ENCODE results near the gene JMJD8.
A peak's percentile ranks its signal among the peaks of the same experiment; 100 is the strongest.
"Not testable (repeated sequence)": the region's sequence is repeated elsewhere in the genome, so short reads cannot be mapped to it uniquely, and the experiment has no call there.

The JMJD8 gene

DNA sequence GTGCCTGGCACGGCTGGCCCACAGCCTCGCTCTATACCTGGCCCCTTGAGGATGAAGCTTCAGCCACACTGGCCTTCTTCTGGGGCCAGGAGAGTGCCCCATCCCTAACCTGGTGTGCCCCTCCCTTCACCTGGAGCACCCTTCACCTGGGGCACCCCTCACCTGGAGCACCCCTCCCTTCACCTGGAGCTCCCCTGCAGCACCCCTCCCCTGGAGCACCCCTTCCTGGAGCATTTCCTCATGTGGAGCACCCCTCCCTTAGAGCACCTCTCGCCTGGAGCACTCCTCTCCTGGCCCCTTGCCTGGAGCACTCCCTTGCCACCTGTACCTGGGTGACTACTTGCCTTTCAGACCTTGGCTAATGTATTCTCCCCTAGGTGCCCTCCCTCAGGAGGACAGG lies 23.9 kb upstream of the JMJD8 start:
- no peak for DNase-seq

DNA sequence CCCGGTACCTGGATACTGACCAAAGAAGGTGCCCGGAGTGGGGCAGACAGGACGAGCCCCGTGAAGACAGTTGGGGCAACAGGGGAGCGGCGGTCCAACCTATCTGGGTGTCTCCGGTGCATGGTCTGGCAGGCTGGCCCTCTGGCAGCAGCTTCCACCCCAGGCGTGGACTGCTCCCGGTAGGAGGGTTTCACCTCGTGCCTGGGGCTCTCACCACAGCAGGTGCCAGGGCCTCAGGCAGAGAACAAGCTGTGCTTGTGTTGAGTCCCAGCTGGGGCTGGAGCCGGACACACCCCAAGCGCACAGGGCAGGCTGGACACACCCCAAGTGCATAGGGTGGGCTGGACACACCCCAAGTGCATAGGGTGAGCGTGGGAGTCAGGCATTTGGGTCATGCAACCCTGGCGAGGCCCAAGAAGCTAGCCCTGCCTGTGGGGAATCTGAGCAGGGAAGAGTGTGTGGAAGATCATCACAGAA lies 23.0 kb upstream of the JMJD8 start:
- peak; percentile 89 for DNase-seq

DNA sequence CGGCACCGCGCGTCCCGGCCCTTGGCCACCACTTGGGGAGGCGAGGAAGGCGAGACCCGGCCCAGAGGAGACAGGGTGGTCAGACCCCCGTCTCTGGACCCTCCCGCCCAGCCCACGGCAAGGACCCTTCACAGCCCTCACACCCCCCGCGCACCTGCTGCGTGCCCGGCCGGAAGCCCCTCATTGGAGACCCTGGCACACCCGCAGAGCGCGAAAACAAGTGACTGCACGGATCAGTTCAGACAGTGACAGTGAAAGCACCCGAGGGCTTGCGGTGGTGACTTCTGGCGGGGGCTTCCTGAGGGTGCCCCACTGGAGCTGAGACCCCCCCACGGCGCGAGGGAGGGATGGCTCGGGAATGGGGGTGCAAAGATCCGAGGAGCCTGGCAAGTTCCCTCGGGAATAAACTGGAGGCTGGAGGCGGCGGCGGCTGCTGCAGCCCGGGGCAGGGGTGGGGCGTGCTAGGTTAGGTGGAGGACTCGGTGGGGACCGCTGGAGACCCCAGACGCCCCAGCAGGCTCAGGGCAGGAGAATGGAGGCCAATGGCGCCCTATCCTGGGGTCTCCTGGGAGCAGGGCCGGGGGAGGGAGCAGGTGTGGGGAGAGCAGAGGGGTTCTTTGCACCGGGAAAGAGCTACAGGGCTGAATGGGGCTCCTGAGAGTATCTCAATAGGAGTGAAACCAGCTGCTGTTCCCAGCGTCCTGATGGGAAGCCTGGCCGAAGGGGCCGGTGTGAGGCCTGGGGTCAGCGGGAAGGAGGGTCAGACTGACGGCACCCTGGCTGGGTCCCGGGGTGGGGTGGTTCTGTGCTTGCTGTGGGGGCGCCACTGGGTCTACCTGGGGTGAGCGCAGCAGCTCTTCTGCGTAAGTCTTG lies 22.3 kb upstream of the JMJD8 start:
- peak; percentile 66 for DNase-seq

DNA sequence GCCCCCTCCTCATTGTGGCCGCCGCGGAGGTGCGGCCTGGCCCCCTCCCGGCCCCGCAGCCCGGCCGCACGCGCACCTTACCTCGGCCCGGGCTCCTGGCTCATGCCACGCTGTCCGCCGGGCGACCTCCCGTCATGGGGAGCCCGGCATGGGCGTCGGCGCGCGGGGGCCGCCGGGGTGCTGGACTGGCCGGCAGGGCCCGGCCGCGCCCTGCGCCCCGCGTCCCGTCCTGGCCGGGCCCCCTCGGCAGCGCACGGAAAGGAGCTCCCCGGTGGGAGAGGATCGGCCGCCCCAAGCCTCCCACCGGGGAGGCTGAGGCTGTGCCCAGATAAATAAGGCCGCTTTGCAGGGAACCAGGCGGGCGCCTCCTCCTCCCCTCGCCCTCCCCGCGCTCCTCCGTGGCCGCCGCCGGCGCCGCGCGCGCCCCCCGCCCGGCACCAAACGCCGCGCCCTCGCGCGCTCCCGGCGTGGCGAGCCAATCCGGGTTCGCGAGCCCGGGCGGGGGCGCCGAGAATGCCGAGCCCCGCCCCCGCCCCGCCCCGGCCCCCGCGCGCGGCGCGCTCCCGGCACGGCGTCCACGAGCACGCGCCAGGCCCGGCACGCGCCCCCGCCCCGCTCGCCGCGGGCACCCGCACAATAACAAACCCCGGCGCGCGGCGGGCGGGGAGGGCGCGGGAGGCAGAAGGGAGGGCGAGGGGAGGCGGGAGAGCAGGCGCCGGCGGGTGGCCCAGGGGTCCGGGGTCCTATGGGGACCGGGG lies 21.5 kb upstream of the JMJD8 start, which contains the start of gene FBXL16:
Gene FBXL16, minus strand, starts transcription at position 371 of the 758 bp plus-strand sequence. CDS start 8,396 bp downstream, outside the sequence.
- peak; percentile 88 for DNase-seq

DNA sequence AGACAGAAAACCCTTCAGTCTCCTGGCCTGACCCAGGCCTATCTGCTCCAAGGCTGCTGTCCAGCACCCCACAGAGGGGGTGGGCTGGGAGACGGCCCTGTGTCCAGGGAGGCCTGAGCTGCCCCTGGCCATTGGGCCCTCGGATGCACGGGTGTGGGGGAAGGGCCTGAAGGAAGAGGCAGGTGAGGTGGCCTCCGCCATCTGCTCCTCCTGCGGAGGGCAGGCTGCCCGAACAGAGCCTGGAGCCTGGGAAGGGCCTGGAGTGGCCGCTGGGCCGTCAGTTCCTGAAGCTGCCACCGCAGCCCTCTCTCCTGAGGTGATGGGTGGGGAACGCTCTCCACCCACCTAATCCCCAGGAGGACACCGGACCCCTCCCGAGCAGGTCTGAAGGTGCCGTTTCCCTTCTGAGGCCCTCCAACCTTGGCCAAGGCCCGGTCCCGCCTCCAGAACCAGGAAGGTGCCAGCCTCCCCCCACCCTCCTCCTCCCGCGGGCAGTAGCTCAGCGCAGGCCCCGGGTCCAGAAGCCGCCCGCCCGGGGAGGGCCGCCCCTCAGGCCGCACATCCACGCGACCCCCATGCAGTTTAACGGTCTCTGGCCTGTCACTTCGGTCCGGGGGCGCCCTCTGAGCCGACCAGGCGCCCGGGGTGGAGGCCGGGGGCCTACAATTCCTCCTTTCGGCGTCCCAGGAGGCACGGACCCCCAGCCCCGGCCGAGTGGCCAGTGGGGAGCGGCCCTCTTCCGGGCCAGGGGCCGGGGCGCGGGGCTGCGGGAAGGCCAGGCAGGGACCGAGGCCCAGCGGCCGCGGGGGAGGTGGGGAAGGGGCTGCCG lies 20.6 kb upstream of the JMJD8 start:
- peak; percentile 59 for DNase-seq

DNA sequence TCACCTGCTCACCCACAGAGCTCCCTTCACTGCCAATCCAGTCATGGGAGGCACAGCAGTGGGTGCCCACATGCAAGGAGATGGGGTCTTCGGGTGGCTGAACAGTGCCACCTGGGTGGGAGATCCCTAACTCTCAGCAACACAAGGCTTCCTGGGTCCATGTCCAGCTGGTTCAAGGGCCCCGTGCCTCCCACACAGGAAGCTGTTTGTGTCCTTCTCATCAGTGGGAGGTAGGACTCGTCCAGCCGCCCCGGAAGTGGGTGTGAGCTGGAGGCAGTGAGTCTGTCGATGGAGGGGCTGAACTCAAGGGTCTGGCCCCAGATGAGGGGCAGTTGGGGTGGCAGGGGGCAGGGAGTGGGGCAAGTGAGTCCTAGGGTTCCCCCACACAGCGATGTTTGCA lies 19.9 kb upstream of the JMJD8 start:
- DNase-seq, result no peak

DNA sequence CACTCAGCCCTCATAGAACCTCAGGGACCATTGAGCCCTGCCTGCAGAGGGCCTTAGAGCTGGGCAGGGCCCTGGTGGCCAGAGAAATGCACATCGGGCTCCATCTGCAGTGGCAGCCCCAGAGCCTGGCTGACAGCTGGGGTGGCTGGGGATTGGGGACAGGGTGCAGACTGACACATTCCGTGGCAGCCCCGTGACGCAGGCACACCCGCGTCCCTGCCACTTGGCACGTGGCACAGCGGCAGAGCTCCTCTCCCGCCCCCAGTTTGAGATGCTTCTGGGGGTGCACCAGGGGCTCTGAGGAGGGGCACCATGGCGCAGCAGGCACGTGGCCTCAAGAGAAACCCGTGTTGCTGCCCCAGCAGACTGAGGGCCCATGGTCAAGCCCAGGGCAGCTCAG lies 19.3 kb upstream of the JMJD8 start:
- DNase-seq, result no peak

DNA sequence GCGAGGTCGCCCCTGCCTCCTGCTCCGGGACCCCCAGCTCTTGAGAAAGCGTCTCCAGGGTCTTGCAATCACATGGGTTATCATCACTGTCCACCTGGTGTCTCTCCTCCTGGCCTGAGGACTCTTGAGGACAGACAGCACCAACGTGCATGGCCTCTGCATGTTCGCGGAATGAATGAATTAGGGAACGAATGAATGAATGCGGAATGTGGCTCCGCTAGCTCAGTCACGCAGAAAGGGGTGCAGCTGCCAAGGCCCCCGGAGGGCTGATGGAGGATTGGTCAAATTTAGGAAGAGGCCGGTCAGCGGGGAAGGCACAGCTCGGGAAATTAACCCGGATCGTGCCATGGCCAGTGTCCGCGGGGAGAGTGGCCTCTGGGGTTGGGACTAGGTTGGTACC lies 18.2 kb upstream of the JMJD8 start:
- no peak for DNase-seq

DNA sequence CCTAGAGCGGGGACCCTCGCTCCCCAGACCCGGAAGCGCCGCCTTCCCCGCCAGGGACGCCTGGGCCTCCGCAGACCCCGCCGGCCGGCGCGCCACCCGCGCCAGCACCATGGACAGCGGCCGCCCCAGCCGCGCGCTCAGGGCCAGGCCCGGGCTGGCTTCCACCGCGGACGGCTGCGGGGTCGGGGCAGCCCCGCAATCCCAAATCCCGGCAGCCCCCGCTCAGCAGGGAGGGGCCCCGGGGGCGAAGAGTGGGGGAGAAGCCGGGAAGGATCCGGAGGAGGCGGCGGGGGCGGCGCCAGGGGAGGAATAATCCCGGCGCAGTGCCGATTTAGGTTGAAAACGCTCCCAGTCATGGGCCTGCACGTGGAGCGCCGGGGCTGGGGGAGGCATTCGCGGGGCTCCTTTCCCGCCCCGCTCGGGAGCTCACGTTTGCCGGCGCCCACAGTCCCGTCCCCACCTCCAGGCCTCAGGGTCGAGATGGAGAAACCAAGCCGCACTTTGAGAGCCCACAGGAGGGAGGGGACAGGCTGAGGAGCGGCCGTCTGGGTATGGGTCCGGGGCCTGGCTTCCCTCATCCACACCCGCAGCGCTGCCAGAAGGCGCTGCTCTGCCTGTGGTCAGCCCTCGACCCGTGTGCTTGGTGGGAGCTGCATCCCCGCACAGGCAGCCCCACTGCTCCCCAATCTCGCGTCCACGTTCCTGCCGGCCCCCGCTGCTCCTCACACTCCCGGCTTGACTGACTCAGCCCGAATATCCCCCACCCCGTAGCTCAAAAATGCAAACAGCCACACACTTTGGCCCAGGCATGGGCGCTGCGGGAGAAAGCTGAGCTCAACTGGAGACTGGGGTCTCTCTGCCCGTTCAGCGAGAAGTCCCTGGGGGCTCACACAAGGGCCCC lies 16.8 kb upstream of the JMJD8 start:
- DNase-seq, result no peak

DNA sequence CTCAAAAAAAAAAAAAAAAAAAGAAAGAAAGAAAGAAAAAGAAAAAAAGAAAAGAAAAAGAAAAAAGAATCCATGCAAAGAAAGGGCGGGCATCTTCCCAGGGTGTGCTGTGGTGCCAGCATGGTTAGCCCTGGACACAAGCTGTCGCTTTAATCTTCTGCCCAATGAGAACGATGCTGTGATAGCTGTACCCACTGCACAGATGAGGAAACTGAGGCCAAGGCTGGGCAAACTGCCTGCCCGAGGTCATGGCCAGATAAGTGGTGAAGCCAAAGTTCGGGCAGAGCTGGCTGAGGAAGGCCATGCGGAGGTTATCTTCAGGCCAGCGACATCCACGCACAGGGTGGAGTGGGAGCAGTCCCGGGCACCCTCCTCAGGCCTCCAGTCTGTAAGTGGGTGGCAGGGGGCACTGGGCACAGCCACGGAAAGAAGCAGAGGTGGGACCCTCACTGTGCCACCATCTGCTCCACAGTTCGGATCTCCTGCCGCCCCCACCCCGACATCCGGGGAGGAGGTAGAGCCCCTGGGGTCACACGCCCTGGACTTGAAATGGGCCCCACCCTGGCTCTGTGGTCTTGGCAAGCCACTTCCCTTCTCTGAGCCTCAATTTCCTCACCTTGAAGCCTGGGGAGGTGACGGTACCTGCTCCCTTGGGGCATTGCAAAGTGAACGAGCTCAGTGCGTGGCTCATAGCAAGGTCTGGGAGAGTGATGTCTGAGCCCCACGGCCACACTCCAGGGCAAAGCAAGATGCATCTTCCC lies 15.0 kb upstream of the JMJD8 start:
- DNase-seq, result no peak

DNA sequence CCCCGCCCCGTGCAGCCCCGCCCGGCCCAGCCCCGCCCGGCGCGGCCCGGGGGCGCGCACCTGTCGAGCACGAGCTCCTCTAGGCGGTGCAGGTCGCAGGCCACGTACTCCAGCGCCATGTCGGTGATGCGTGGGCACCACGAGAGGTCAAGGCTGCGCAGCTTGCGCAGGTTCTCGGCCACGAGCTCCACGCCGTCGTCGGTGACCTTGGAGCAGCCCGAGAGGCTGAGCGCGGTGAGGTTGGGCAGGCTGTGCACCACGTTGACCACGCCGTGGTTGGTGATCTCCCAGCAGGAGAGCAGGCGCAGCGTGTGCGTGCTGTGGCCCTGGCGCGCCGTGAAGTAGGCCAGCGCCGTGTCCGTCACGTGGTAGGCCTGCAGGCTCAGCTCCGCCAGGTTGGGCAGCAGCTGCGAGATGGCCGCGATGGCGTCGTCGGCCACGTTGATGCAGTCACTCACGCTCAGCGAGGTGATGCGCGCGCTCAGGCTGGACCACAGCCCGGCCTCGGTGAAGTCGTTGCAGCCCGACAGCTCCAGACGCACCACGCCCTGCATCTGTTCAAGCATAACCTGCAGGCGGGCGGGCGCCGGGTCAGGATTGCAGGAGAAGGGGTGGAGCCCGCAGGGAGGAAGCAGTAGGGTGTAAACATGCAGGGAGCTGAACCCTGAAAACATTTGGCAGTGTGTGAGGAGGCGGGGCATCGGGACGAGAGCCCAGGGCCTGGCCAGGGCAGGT lies 11.4 kb upstream of the JMJD8 start:
- DNase-seq, result peak; percentile 66

DNA sequence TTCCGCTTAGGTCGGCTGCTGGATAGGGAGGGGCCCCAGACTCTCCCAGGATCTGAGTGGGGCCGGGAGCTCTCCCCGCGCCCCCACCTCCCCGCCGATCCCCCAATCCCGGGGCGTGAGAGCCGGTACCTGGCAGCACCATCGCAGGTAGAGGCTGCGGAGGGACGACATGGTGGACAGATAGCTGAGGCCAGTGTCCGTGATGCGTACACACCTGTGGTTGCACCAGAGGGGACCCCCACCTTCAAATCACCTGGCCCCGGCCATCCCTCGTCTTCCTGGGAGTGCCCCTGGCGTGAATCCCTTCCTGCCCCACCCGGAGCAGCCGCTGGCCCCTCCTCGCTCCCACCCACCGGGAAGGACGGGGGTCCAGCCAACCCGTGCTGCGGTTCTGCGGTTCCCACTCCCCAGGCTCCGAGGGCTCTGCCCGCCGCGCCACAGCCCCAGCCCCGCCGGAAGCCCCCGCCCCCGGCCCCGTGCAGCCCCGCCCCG lies 10.8 kb upstream of the JMJD8 start:
- no peak for DNase-seq

DNA sequence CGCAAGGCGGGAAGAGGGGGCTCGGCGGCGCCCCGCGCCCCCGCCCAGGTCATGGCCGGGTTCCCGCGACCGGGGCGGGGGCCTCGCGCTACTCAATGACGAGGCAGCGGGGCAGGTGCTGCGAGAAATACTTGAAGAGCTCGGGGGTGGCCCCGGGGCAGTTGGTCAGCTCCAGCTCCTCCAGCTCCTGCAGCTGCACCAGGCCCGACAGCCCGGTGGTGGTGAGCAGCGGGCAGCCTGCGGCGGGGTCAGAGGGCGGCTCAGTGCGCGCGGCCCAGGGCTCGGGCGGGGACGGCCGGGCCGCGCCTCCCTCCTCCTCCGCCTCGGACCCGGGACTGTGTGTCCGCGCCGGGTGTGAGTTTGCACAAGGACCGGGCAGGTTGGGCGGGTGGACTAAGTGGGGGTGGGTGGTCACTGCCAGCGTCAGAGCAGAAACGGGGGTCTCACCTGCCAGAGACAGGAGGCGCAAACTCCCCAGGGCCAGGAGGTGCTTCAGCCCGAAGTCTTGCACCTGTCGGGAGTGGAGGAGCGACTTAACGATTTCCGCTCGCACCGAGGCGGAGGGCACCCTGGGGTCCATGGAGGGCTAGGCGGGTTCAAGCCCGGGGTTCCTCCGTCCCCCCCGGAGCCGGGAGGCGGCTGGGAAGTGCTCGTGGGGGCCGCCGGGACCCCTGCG lies 10.2 kb upstream of the JMJD8 start:
- no peak for DNase-seq

DNA sequence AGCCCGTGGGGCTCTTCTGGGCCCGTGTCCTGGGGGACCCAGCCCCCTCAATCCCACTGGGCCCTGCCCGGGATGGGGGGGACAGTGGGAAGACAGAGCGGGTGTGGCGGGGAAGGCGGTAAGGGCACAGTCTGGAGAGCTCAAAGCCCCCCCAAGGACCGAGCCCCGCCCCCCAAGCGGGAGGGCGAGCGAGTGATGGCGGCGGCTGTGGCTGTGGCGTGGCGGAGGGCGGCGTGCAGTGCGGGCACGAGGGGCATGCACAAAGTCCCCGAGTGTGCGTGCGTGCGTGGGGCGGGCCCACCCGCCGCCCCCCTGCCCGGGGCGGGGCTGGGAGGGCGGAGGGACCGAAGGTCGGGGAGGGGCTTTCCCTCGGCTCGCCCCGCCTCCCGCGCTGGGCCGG lies 9.6 kb upstream of the JMJD8 start:
- DNase-seq, result no peak

DNA sequence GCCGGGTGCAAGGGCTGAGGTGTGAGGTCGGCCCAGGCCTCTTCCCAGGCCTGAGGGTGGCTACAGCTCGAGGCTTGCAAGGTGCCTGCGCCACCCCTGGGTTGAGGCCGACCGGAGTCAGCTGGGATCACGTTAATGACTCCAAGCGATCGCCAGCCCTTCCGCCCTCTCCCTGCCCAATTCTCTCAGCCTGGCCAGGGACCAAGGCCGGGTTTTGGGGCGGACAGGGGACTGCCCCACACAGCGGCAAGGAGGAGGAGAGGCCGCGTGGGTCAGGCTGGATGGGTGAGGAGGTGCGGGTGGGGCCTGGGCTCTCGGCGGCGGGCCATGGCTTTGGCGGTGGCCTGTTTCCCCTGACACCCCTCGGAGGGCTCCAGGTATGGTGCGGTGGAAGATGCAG lies 9.2 kb upstream of the JMJD8 start:
- no peak for DNase-seq

DNA sequence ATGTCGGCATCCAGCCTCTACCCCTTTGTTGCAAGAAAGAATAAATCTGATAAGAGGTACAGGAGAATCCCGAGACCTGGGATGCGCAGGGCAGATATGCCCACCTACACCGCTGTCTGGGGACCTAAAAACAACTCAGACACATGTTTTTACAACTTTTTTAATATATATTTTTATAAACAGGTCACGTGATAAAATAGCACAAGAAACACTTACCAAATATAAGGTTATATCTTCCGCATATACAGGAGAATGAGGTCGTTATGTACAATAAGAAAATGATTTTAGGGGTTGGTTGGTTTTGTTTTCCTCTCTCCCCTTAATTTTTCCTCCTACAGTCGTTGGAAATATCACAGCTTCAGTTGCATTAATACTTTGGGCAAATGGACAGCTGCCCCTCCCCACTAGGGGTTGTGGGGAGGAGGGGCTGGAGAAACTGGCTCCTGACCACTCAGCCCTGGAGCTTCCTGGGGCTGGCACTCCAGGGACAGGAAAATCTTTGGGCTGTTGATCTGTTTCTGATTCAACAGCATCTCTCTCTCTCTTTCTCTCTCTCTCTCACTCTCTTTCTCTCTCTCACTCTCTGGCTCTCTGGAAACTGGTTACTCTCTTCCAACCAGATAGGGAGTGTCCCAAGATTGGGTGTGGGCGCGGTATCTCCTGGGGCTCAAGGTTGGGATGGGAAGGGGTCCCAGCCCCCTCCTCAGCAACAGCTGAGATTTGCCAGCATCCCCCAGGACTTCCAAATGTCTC lies 8.4 kb upstream of the JMJD8 start:
- DNase-seq, result no peak

DNA sequence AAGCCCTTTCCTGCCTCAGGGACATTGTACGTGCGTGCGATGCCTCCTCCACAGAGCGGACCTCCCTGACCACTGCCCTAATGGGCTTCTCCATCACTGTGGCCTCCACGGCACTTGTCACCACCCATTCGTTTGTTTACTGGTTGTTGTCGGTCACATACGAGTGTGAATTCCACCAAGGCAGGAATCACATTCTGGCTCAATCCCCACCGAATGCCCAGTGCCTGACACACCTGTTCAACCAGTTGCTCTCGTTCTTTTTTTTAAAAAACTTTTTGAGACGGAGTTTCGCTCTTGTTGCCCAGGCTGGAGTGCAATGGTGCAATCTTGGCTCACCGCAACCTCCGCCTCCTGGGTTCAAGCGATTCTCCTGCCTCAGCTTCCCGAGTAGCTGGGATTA lies 7.1 kb upstream of the JMJD8 start:
- DNase-seq, result not testable (repeated sequence)

DNA sequence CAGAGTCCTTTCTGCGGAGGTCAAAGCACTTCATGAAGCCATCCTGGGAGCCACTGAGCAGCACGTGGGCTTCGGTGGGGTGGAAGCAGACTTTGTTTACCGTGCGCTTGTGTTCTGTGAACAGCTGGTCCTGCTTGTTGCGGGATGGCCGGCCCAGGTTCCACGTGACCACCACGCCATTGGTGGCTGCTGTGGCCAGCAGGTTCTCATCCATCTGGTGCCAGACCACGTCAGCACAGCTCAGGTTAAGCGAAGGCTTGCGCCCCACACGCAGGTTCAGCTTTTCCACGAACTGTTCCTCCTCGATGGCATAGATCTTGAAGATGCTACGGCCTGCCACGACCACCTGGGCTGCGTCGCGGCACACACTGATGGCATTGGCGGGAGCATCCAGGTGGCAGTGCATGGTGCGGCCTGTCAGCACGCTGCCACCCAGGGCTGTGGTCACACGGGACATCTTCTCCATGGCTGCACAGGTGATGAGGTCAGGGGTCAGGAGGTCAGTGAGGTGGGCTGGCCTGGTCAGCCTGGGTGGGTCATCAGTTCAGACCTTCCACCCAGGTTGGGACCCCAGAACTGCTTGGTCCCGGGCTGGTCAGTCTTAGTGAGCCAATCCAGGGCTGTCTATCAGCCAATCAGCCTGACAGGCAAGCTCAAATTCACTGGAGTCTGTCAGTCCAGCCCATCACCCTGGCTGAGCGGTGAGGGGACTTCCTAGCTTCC lies 5.2 kb upstream of the JMJD8 start:
- no peak for DNase-seq
